Measurements from ENCODE around the gene TBL1X.
A peak's percentile ranks its signal among the peaks of the same experiment; 100 is the strongest.

Gene TBL1X

GRCh38 chrX:9707306-9708033, 242.6 kb downstream of the TBL1X start:
- DNase-seq (ENCODE audit: low read depth in 2 of 2), result no peak

GRCh38 chrX:9708086-9708485, 243.2 kb downstream of the TBL1X start:
- DNase-seq (ENCODE audit: low read depth in 2 of 2), result no peak

GRCh38 chrX:9708923-9709553, 244.2 kb downstream of the TBL1X start:
- peak; percentile 43 to 53 for DNase-seq (ENCODE audit: low read depth in 2 of 2)

- DNase-seq (ENCODE audit: low read depth in 2 of 2), result no peak
These were observed 245.5 kb downstream of the TBL1X start for GRCh38 chrX:9710332-9710731.

GRCh38 chrX:9717376-9717775, 252.5 kb downstream of the TBL1X start:
- DNase-seq (ENCODE audit: low read depth in 2 of 2), result no peak

- no peak for DNase-seq (ENCODE audit: low read depth in 2 of 2)
These were observed 259.9 kb downstream of the TBL1X start for GRCh38 chrX:9724711-9725110.

GRCh38 chrX:9728261-9728660, 263.4 kb downstream of the TBL1X start:
- no peak for DNase-seq (ENCODE audit: low read depth in 2 of 2)

GRCh38 chrX:9729171-9729885, 264.5 kb downstream of the TBL1X start:
- DNase-seq (ENCODE audit: low read depth in 2 of 2), result no peak

- DNase-seq (ENCODE audit: low read depth in 2 of 2), result no peak
These were observed 265.2 kb downstream of the TBL1X start for GRCh38 chrX:9730078-9730477.

GRCh38 chrX:9730752-9731151, 265.9 kb downstream of the TBL1X start:
- DNase-seq (ENCODE audit: low read depth in 2 of 2), result no peak

- no peak for DNase-seq (ENCODE audit: low read depth in 2 of 2)
These were observed 272.5 kb downstream of the TBL1X start for GRCh38 chrX:9737363-9737762.

- no peak for DNase-seq (ENCODE audit: low read depth in 2 of 2)
These were observed 273.3 kb downstream of the TBL1X start for GRCh38 chrX:9738151-9738550.

GRCh38 chrX:9739130-9739529, 274.3 kb downstream of the TBL1X start:
- DNase-seq (ENCODE audit: low read depth in 2 of 2), result no peak

GRCh38 chrX:9745417-9746115, 280.7 kb downstream of the TBL1X start:
- no peak for DNase-seq (ENCODE audit: low read depth in 2 of 2)

- no peak for DNase-seq (ENCODE audit: low read depth in 2 of 2)
These were observed 281.5 kb downstream of the TBL1X start for GRCh38 chrX:9746148-9746888.

- DNase-seq (ENCODE audit: low read depth in 2 of 2), result no peak
These were observed 282.8 kb downstream of the TBL1X start for GRCh38 chrX:9747644-9748043.

- DNase-seq (ENCODE audit: low read depth in 2 of 2), result no peak
These were observed 284.4 kb downstream of the TBL1X start for GRCh38 chrX:9749146-9749692.

GRCh38 chrX:9757366-9757765, 292.5 kb downstream of the TBL1X start:
- no peak for DNase-seq (ENCODE audit: low read depth in 2 of 2)

GRCh38 chrX:9758021-9758638, 293.3 kb downstream of the TBL1X start:
- DNase-seq (ENCODE audit: low read depth in 2 of 2), result no peak

GRCh38 chrX:9759337-9759736, 294.5 kb downstream of the TBL1X start:
- DNase-seq (ENCODE audit: low read depth in 2 of 2), result no peak
